Middle frontal gyrus (tissue), 1 donor: ENCODE data around the gene NRDE2.
"Not testable (repeated sequence)": the region's sequence is repeated elsewhere in the genome, so short reads cannot be mapped to it uniquely, and the experiment has no call there.

Source experiments
- DNase-seq: peaks from one replicate; pipeline ENCODE4 v3.0.0-alpha.2; 2015; ENCODE audit warnings: low spot score; ENCODE audit errors: extremely low spot score

Gene NRDE2

GRCh38 chr14:90272523-90272922 lies 59.2 kb downstream of the NRDE2 start:
- no peak for DNase-seq

GRCh38 chr14:90268420-90268819 lies 63.3 kb downstream of the NRDE2 start:
- DNase-seq, result no peak

GRCh38 chr14:90266441-90267154 lies 65.1 kb downstream of the NRDE2 start:
- no peak for DNase-seq

- no peak for DNase-seq
Measured at GRCh38 chr14:90263748-90264449, 67.8 kb downstream of the NRDE2 start.

- peak; percentile 89 for DNase-seq
Measured at GRCh38 chr14:90256354-90257131, 75.2 kb downstream of the NRDE2 start, which contains the start of gene PSMC1. Gene PSMC1, plus strand, starts transcription at chr14:90256553. Its CDS starts 45 bp downstream, at chr14:90256598.

GRCh38 chr14:90255871-90256270 lies 75.9 kb downstream of the NRDE2 start:
- no peak for DNase-seq

- DNase-seq, result no peak
Measured at GRCh38 chr14:90253826-90254225, 77.9 kb downstream of the NRDE2 start.

- DNase-seq, result no peak
Measured at GRCh38 chr14:90248594-90248993, 83.1 kb downstream of the NRDE2 start.

- not testable (repeated sequence) for DNase-seq
Measured at GRCh38 chr14:90247441-90247840, 84.3 kb downstream of the NRDE2 start.

- DNase-seq, result no peak
Measured at GRCh38 chr14:90246936-90247335, 84.8 kb downstream of the NRDE2 start.

GRCh38 chr14:90242444-90242843 lies 89.3 kb downstream of the NRDE2 start:
- no peak for DNase-seq

- DNase-seq, result no peak
Measured at GRCh38 chr14:90239139-90239538, 92.6 kb downstream of the NRDE2 start.

- no peak for DNase-seq
Measured at GRCh38 chr14:90235179-90235976, 96.4 kb downstream of the NRDE2 start.

GRCh38 chr14:90229942-90230341 lies 101.8 kb downstream of the NRDE2 start:
- DNase-seq, result not testable (repeated sequence)

GRCh38 chr14:90228478-90228877 lies 103.3 kb downstream of the NRDE2 start:
- no peak for DNase-seq
